Tibial artery (tissue), 4 donors: ENCODE measurements around the gene PTP4A2.

Source experiments
- DNase-seq, 2 donors: peaks; one replicate each; pipeline ENCODE4 v3.0.0-alpha.2; 2019
- H3K27ac ChIP-seq, 2 donors: fragments of 200-600 bp; sonication (generic) in 1 of 2; 1 replicate in 1 of 2; 2 replicates in 1 of 2; pipeline ENCODE4 v1.5.1; 2018 to 2019; ENCODE audit warnings: mild to moderate bottlenecking in 1 of 2
- H3K27me3 ChIP-seq, 2 donors: fragments of 200-600 bp; sonication (generic) in 1 of 2; one replicate each; pipeline versions ENCODE4 v1.5.1 to v1.6.0; 2016 to 2019
- H3K36me3 ChIP-seq, 3 donors: fragments of 200-600 bp; sonication (generic) in 2 of 3; one replicate each; pipeline ENCODE4 v1.5.1; 2016 to 2019; ENCODE audit warnings: mild to moderate bottlenecking in 2 of 3
- H3K4me1 ChIP-seq, 4 donors: fragments of 200-600 bp; sonication (generic) in 2 of 4; 1 replicate in 3 of 4; 2 replicates in 1 of 4; pipeline ENCODE4 v1.5.1; 2016 to 2019
- H3K4me3 ChIP-seq, 2 donors: fragments of 200-600 bp; sonication (generic) in 1 of 2; 1 replicate in 1 of 2; 2 replicates in 1 of 2; pipeline ENCODE4 v1.5.1; 2018 to 2019; ENCODE audit warnings: mild to moderate bottlenecking in 2 of 2
- H3K9me3 ChIP-seq, 3 donors: fragments of 200-600 bp; sonication (generic) in 1 of 3; one replicate each; pipeline ENCODE4 v1.5.1; 2016 to 2019
- intact Hi-C: fragments of 100-400 bp; cut with DNase I; formaldehyde crosslinking; loops from one replicate; pipeline ENCODE4 v1.15.0; 2023; ENCODE audit warnings: low total_unique reads
- TF ChIP-seq, protein P1 (sequence below), 2 experiments: fragments of 200-600 bp in 1 of 2; fragments of 450-650 bp in 1 of 2; IDR thresholded peaks; one replicate each; pipeline ENCODE4 v1.5.1; 2017 to 2019; ENCODE audit warnings: antibody characterized with exemption in 2 of 2, mild to moderate bottlenecking in 1 of 2, moderate library complexity in 1 of 2

PTP4A2 gene

DNA sequence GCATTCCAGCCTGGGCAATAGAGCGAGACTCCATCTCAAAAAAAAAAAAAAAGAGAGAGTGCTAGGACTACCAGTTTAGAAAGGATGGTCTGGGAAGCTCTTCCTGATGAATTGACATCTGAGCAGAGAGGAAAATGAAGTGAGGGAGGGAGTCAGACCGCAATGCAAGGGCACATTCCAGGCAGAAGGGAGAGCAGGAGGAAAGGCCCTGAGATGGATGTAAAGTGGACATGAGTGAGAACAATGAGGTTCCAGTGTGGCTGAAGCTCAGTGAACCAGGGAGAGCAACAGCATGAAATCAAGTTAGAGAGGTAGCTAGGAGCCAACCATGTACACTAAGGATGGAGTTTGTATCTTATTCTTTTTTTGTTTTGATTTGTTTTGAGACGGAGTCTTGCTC, 66.5 kb downstream of the PTP4A2 start:
- TF ChIP-seq, protein P1, sequence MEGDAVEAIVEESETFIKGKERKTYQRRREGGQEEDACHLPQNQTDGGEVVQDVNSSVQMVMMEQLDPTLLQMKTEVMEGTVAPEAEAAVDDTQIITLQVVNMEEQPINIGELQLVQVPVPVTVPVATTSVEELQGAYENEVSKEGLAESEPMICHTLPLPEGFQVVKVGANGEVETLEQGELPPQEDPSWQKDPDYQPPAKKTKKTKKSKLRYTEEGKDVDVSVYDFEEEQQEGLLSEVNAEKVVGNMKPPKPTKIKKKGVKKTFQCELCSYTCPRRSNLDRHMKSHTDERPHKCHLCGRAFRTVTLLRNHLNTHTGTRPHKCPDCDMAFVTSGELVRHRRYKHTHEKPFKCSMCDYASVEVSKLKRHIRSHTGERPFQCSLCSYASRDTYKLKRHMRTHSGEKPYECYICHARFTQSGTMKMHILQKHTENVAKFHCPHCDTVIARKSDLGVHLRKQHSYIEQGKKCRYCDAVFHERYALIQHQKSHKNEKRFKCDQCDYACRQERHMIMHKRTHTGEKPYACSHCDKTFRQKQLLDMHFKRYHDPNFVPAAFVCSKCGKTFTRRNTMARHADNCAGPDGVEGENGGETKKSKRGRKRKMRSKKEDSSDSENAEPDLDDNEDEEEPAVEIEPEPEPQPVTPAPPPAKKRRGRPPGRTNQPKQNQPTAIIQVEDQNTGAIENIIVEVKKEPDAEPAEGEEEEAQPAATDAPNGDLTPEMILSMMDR (IDR thresholded peaks at IDR 0.05), result no peak
- H3K4me1 ChIP-seq, result no peaks in the 10 kb centered on the region
- no peak for DNase-seq
- H3K9me3 ChIP-seq, result no peaks in the 10 kb centered on the region
- intact Hi-C loops, result no loop called here
- no peak overlapping the region for H3K27ac ChIP-seq
- no peak overlapping the region for H3K4me3 ChIP-seq
- no peaks in the 10 kb centered on the region for H3K27me3 ChIP-seq
- no peaks in the 10 kb centered on the region for H3K36me3 ChIP-seq

DNA sequence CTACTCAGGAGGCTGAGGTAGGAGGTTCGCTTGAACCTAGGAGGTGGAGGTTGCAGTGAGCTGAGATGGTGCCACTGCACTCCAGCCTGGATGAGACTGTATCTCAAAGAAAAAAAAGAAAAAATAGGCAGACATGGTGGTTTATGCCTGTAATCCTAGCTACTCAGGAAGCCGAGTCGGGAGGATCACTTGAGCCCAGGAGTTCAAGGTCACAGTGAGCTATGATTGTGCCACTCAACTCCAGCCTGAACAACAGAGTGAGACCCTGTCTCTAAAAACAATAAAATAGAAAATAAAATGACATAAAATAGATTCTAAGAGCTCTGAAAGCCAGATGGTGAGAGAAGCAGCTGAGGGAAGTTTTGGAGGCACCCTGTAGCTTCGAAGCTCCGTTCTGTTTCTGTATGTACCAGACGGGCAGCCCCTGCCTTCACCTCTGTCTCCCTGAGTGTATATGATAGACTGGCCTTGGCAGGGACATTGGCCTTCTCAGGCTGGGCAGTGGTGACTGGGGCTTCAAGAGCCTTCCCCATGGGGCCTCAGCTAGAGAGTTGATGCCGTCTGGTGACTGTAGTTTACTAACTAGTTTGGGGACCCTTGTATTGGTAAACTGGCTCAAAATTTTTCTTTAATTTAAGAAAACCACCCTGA, 68.0 kb downstream of the PTP4A2 start:
- H3K4me1 ChIP-seq, result no peaks in the 10 kb centered on the region
- H3K27ac ChIP-seq, result no peak overlapping the region
- intact Hi-C loops, result no loop called here
- DNase-seq, result no peak
- no peak overlapping the region for H3K4me3 ChIP-seq
- TF ChIP-seq, protein P1 (IDR thresholded peaks at IDR 0.05), result no peak
- no peaks in the 10 kb centered on the region for H3K9me3 ChIP-seq
- no peaks in the 10 kb centered on the region for H3K27me3 ChIP-seq
- H3K36me3 ChIP-seq, result no peaks in the 10 kb centered on the region

DNA sequence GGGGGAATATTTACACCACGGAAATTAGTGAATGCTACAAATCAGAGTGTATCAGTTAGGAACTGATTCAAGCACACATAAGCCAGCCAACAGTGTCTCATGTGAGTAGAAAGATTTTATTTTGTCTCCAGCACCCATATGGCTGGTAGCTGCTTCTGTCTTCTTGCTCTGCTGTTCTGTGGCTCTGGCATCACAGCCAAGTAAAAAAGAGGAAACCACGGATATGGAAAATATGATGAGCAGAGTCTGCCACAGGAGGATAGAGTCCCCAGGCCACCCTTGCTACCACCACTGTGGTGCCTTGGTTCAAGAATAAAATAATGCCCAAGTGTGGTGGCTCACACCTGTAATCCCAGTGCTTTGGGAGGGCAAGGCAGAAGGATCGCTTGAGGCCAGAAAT, 68.7 kb downstream of the PTP4A2 start:
- DNase-seq, result no peak
- H3K4me1 ChIP-seq, result no peaks in the 10 kb centered on the region
- no peaks in the 10 kb centered on the region for H3K27me3 ChIP-seq
- H3K36me3 ChIP-seq, result no peaks in the 10 kb centered on the region
- no peaks in the 10 kb centered on the region for H3K9me3 ChIP-seq
- intact Hi-C loops, result no loop called here
- H3K27ac ChIP-seq, result no peak overlapping the region
- TF ChIP-seq, protein P1 (IDR thresholded peaks at IDR 0.05), result no peak
- H3K4me3 ChIP-seq, result no peak overlapping the region

DNA sequence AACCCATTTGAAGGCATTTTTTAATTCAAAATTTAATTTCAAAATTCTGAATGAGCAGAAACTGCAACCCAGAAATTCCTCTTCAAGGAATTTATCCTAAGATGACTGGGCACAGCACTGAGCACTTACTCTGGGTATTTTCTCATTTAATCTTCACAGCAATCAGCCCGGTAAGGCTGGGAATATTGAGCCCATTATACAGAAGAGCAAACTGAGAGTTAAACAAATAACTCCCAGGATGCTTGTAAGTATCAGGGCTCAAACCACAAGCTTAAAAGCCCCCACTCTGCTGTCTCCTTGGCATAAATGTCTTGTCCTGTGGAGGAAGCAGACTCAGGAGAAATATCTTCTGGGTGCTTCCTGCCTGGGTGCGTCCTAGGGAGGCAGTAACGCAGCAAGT, 69.3 kb downstream of the PTP4A2 start:
- H3K4me3 ChIP-seq, result no peak overlapping the region
- no peaks in the 10 kb centered on the region for H3K36me3 ChIP-seq
- intact Hi-C loops, result no loop called here
- DNase-seq, result no peak
- H3K4me1 ChIP-seq, result no peaks in the 10 kb centered on the region
- no peaks in the 10 kb centered on the region for H3K9me3 ChIP-seq
- no peaks in the 10 kb centered on the region for H3K27me3 ChIP-seq
- H3K27ac ChIP-seq, result no peak overlapping the region
- TF ChIP-seq, protein P1 (IDR thresholded peaks at IDR 0.05), result no peak

DNA sequence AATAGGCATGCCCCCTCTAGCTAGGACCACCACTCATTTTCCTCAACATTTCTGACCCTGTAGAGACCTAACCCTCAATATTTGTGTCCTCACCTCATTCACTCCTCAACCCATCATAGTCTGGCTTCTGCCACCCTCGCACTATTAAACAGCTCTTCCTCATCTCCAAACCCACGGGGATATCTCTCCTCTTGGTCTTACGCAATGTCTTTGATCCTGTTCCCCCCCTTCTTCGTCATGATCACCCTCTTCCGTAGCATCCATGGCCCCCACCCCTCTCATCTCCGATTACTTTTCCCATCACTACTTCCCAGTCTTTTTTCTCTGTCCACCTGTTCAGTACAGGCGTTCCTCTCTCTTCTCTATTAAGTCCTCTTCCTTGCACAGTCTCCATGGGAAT, 70.6 kb downstream of the PTP4A2 start:
- Histone ChIP-seq H3K36me3 (no peaks in the 10 kb centered on the region), H3K27me3 (no peaks in the 10 kb centered on the region), H3K9me3 (no peaks in the 10 kb centered on the region), H3K4me3 (no peak overlapping the region), H3K4me1 (no peaks in the 10 kb centered on the region), H3K27ac (no peak overlapping the region)
- intact Hi-C loops, result no loop called here
- TF ChIP-seq, protein P1 (IDR thresholded peaks at IDR 0.05), result no peak
- no peak for DNase-seq
